ENCODE results near the gene AR. TPM values are rescaled to one million over a fixed set of nuclear protein-coding genes. Genes with fewer than 3 reads are reported as not detected.

Gene AR
- total RNA-seq, 1 experiment from 2014 or later: not detected

GRCh38 chrX:67718926-67719325 is 175.1 kb downstream of the AR start:
- Histone ChIP-seq H3K79me2 (ENCODE audit: low read length) (no peaks in the 10 kb centered on the region), H3K9me2 (replicated peaks; ENCODE audit: low read length) (no peaks in the 10 kb centered on the region), H3K36me3 (ENCODE audit: low read depth, low read length) (no peaks in the 10 kb centered on the region), H4K20me1 (ENCODE audit: low read length) (no peaks in the 10 kb centered on the region), H3K4me1 (ENCODE audit: insufficient read depth, low read length) (no peaks in the 10 kb centered on the region), H3K4me2 (ENCODE audit: low read length) (no peak overlapping the region), H3K27me3 (ENCODE audit: low read length) (no peaks in the 10 kb centered on the region), H2AFZ (ENCODE audit: low read length) (no peak overlapping the region), H3K27ac (ENCODE audit: low read length) (no peak overlapping the region), H3K9ac (ENCODE audit: low read length) (no peak overlapping the region), H3F3A (ENCODE audit: low read length, unreplicated experiment) (no peaks in the 10 kb centered on the region), H3K4me3 (ENCODE audit: low read length) (no peak overlapping the region), H3K9me3 (ENCODE audit: low read length) (no peaks in the 10 kb centered on the region)
- BruUV-seq (replicated peaks): no TSS peak
- POLR2A ChIA-PET (ENCODE audit: unreplicated experiment): no interaction called here
- DNase-seq (no peak), ATAC-seq (no peak)
- CTCF ChIA-PET: no interaction called here
- TF ChIP-seq EZH2 (IDR thresholded peaks at IDR 0.05; ENCODE audit: low read length, unreplicated experiment) (no peak), CTCF (conservative IDR thresholded peaks at IDR 0.05; ENCODE audit: low read depth, low read length) (no peak), EZH2phosphoT487 (IDR thresholded peaks at IDR 0.05; ENCODE audit: borderline replicate concordance, low read length) (no peak)
- intact Hi-C loops (cut with micrococcal nuclease): no loop called here

- Histone ChIP-seq H3F3A (ENCODE audit: low read length, unreplicated experiment) (no peaks in the 10 kb centered on the region), H3K9me3 (ENCODE audit: low read length) (no peaks in the 10 kb centered on the region), H3K27ac (ENCODE audit: low read length) (no peak overlapping the region), H2AFZ (ENCODE audit: low read length) (no peak overlapping the region), H3K4me1 (ENCODE audit: insufficient read depth, low read length) (no peaks in the 10 kb centered on the region), H3K4me3 (ENCODE audit: low read length) (no peak overlapping the region), H3K79me2 (ENCODE audit: low read length) (no peaks in the 10 kb centered on the region), H3K36me3 (ENCODE audit: low read depth, low read length) (no peaks in the 10 kb centered on the region), H4K20me1 (ENCODE audit: low read length) (no peaks in the 10 kb centered on the region), H3K4me2 (ENCODE audit: low read length) (no peak overlapping the region), H3K27me3 (ENCODE audit: low read length) (no peaks in the 10 kb centered on the region), H3K9me2 (replicated peaks; ENCODE audit: low read length) (no peaks in the 10 kb centered on the region), H3K9ac (ENCODE audit: low read length) (no peak overlapping the region)
- no TSS peak for BruUV-seq (replicated peaks)
- ATAC-seq: no peak
- ChIA-PET POLR2A (ENCODE audit: unreplicated experiment) (no interaction called here), CTCF (no interaction called here)
- intact Hi-C loops (cut with micrococcal nuclease): no loop called here
- TF ChIP-seq CTCF (conservative IDR thresholded peaks at IDR 0.05; ENCODE audit: low read depth, low read length) (no peak), EZH2phosphoT487 (IDR thresholded peaks at IDR 0.05; ENCODE audit: borderline replicate concordance, low read length) (no peak)
- no peak for DNase-seq
Observed at GRCh38 chrX:67720344-67720743, 176.5 kb downstream of the AR start.

GRCh38 chrX:67721321-67721720 is 177.5 kb downstream of the AR start:
- TF ChIP-seq EZH2phosphoT487 (IDR thresholded peaks at IDR 0.05; ENCODE audit: borderline replicate concordance, low read length) (no peak), EZH2 (IDR thresholded peaks at IDR 0.05; ENCODE audit: low read length, unreplicated experiment) (no peak), CTCF (conservative IDR thresholded peaks at IDR 0.05; ENCODE audit: low read depth, low read length) (no peak)

More at GRCh38 chrX:67721321-67721720, 177.5 kb downstream of the AR start:
- Histone ChIP-seq H3K4me1 (ENCODE audit: insufficient read depth, low read length) (no peaks in the 10 kb centered on the region), H3K9me2 (replicated peaks; ENCODE audit: low read length) (no peaks in the 10 kb centered on the region), H3K79me2 (ENCODE audit: low read length) (no peaks in the 10 kb centered on the region), H3K9ac (ENCODE audit: low read length) (no peak overlapping the region), H3K27ac (ENCODE audit: low read length) (no peak overlapping the region), H2AFZ (ENCODE audit: low read length) (no peak overlapping the region), H4K20me1 (ENCODE audit: low read length) (no peaks in the 10 kb centered on the region), H3K4me3 (ENCODE audit: low read length) (no peak overlapping the region), H3K27me3 (ENCODE audit: low read length) (no peaks in the 10 kb centered on the region), H3F3A (ENCODE audit: low read length, unreplicated experiment) (no peaks in the 10 kb centered on the region), H3K4me2 (ENCODE audit: low read length) (no peak overlapping the region), H3K9me3 (ENCODE audit: low read length) (no peaks in the 10 kb centered on the region), H3K36me3 (ENCODE audit: low read depth, low read length) (no peaks in the 10 kb centered on the region)
- intact Hi-C loops (cut with micrococcal nuclease): no loop called here
- CTCF ChIA-PET: no interaction called here
- no peak for ATAC-seq
- BruUV-seq (replicated peaks): no TSS peak
- POLR2A ChIA-PET (ENCODE audit: unreplicated experiment): no interaction called here
- no peak for DNase-seq
